Fibroblast of lung (primary cell): ENCODE measurements around the gene ZNF740. TPM values are rescaled to one million over a fixed set of nuclear protein-coding genes. Genes with fewer than 3 reads are reported as not detected.

Experiments
- DNase-seq, 2 donors: peaks; one replicate each; pipeline versions ENCODE4 v3.0.0 to v3.0.0-alpha.2; 2010; ENCODE audit warnings: low read depth in 2 of 2
- H2AFZ ChIP-seq: 2 replicates; pipeline ENCODE4 v1.5.1; 2012; ENCODE audit warnings: low read length, control low read depth, inconsistent platforms
- H3K27ac ChIP-seq: 2 replicates; pipeline ENCODE4 v1.5.1; 2011; ENCODE audit warnings: low read length, control low read depth; ENCODE audit not compliant: insufficient read depth
- H3K27me3 ChIP-seq: 2 replicates; pipeline ENCODE4 v1.5.1; 2011; ENCODE audit warnings: mild to moderate bottlenecking, low read length; ENCODE audit not compliant: control insufficient read depth, insufficient read depth
- H3K36me3 ChIP-seq: 2 replicates; pipeline ENCODE4 v1.5.1; 2011; ENCODE audit warnings: low read length; ENCODE audit not compliant: control insufficient read depth, insufficient read depth
- H3K4me1 ChIP-seq: 2 replicates; pipeline ENCODE4 v1.5.1; 2011; ENCODE audit warnings: low read length; ENCODE audit not compliant: control insufficient read depth, insufficient read depth; ENCODE audit errors: extremely low read depth
- H3K4me2 ChIP-seq: 2 replicates; pipeline ENCODE4 v1.5.1; 2011; ENCODE audit warnings: low read length, control low read depth; ENCODE audit not compliant: insufficient read depth; ENCODE audit errors: extremely low read depth
- H3K4me3 ChIP-seq, 4 experiments: fragments of 200-600 bp in 1 of 4; sonication (generic) in 1 of 4; replicated peaks in 1 of 4; 2 replicates each; pipeline ENCODE4 v1.5.1; 2011 to 2016; ENCODE audit warnings: low read length in 4 of 4, low read depth in 3 of 4, mild to moderate bottlenecking in 3 of 4, control low read depth in 2 of 4, inconsistent platforms in 1 of 4, mixed read lengths in 1 of 4; ENCODE audit not compliant: insufficient read depth in 1 of 4; ENCODE audit errors: control extremely low read depth in 1 of 4
- H3K79me2 ChIP-seq: 2 replicates; pipeline ENCODE4 v1.5.1; 2012; ENCODE audit warnings: mild to moderate bottlenecking, low read length, inconsistent platforms; ENCODE audit not compliant: control insufficient read depth, insufficient read depth
- H3K9ac ChIP-seq: 2 replicates; pipeline ENCODE4 v1.5.1; 2011; ENCODE audit warnings: mild to moderate bottlenecking, low read length, control low read depth; ENCODE audit not compliant: insufficient read depth
- H3K9me3 ChIP-seq: 2 replicates; pipeline ENCODE4 v1.5.1; 2012; ENCODE audit warnings: low read depth, low read length; ENCODE audit not compliant: control insufficient read depth, insufficient read depth
- H4K20me1 ChIP-seq: 2 replicates; pipeline ENCODE4 v1.5.1; 2011; ENCODE audit warnings: low read length; ENCODE audit not compliant: control insufficient read depth, insufficient read depth; ENCODE audit errors: extremely low read depth
- EZH2 ChIP-seq: IDR thresholded peaks from 2 replicates; pipeline ENCODE4 v1.5.1; 2012; ENCODE audit warnings: low read length, control low read depth, mild to moderate bottlenecking; ENCODE audit errors: missing control alignments
- polyA plus RNA-seq, 2 donors: library from polyadenylated mRNA; depleted of rRNA in 1 of 2; stranded (reverse) in 1 of 2; unstranded in 1 of 2; fragments of >200 nt; gene quantifications; 2 replicates each; pipeline ENCODE4 v1.2.1, GENCODE V29; 2011 to 2012; ENCODE audit warnings: missing spikeins in 1 of 2
- total RNA-seq: library from RNA; depleted of rRNA; stranded (reverse); fragments of >200 nt; gene quantifications from 2 replicates; pipeline ENCODE4 v1.2.1, GENCODE V29; 2014
- TF ChIP-seq, protein P1 (sequence below), 2 donors: IDR thresholded peaks in 1 of 2; conservative IDR thresholded peaks in 1 of 2; 1 replicate in 1 of 2; 2 replicates in 1 of 2; pipeline ENCODE4 v1.5.1; 2011 to 2012; ENCODE audit warnings: low read length in 2 of 2, control low read depth in 1 of 2, inconsistent platforms in 1 of 2, low read depth in 1 of 2, mild to moderate bottlenecking in 1 of 2

ZNF740 gene
- total and polyA plus RNA-seq, 2 donors (not counting 1 experiment from before 2014, with no cell fraction given): 10.6 to 16.8 TPM

GRCh38 chr12:53241623-53242412 lies 61.3 kb downstream of the ZNF740 start:
- H3K4me3 ChIP-seq: no peak overlapping the region
- H3K9ac ChIP-seq: no peak overlapping the region
- no peak overlapping the region for H3K27ac ChIP-seq
- H3K4me2 ChIP-seq: no peak overlapping the region
- H2AFZ ChIP-seq: no peak overlapping the region
- DNase-seq: no peak
- no peaks in the 10 kb centered on the region for H3K79me2 ChIP-seq
- H3K9me3 ChIP-seq: no peaks in the 10 kb centered on the region
- H4K20me1 ChIP-seq: no peaks in the 10 kb centered on the region
- TF ChIP-seq, protein P1, sequence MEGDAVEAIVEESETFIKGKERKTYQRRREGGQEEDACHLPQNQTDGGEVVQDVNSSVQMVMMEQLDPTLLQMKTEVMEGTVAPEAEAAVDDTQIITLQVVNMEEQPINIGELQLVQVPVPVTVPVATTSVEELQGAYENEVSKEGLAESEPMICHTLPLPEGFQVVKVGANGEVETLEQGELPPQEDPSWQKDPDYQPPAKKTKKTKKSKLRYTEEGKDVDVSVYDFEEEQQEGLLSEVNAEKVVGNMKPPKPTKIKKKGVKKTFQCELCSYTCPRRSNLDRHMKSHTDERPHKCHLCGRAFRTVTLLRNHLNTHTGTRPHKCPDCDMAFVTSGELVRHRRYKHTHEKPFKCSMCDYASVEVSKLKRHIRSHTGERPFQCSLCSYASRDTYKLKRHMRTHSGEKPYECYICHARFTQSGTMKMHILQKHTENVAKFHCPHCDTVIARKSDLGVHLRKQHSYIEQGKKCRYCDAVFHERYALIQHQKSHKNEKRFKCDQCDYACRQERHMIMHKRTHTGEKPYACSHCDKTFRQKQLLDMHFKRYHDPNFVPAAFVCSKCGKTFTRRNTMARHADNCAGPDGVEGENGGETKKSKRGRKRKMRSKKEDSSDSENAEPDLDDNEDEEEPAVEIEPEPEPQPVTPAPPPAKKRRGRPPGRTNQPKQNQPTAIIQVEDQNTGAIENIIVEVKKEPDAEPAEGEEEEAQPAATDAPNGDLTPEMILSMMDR (conservative IDR thresholded peaks at IDR 0.05 in 1 of 2, IDR thresholded peaks at IDR 0.05 in 1 of 2; ENCODE audit: low read depth in 1 of 2, low read length in 2 of 2): no peak
- TF ChIP-seq EZH2: no peak
- H3K27me3 ChIP-seq: peaks cover 33% of the 10 kb centered on the region
- H3K4me1 ChIP-seq: no peaks in the 10 kb centered on the region
- no peaks in the 10 kb centered on the region for H3K36me3 ChIP-seq

DNA sequence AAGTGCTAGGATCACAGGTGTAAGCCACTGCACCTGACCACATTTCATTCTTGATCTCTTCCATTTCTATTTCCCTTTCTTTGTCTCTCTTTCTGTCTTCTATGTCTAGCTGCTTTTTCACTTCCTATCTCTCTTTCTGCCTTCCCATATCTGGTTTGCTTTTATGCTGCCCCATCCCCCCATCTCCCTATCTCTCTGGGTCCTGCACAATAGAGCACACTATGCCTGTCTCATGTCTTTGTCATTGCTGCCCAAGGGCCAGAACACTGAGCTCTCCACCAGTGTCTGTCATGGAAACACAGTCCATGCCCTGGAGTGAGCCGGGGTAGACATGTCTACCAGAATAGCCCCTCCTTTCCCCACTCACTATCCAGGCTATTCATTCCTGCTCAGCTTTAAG lies 63.8 kb downstream of the ZNF740 start:
- no peak for DNase-seq
- H3K27me3 ChIP-seq: peaks cover 30% of the 10 kb centered on the region
- no peak overlapping the region for H3K9ac ChIP-seq
- H3K27ac ChIP-seq: no peak overlapping the region
- no peaks in the 10 kb centered on the region for H3K79me2 ChIP-seq
- no peak overlapping the region for H3K4me2 ChIP-seq
- H3K4me1 ChIP-seq: no peaks in the 10 kb centered on the region
- no peak overlapping the region for H3K4me3 ChIP-seq
- no peak for TF ChIP-seq EZH2
- TF ChIP-seq, protein P1 (conservative IDR thresholded peaks at IDR 0.05 in 1 of 2, IDR thresholded peaks at IDR 0.05 in 1 of 2; ENCODE audit: low read depth in 1 of 2, low read length in 2 of 2): no peak
- no peaks in the 10 kb centered on the region for H3K36me3 ChIP-seq
- H4K20me1 ChIP-seq: no peaks in the 10 kb centered on the region
- H3K9me3 ChIP-seq: no peaks in the 10 kb centered on the region
- no peak overlapping the region for H2AFZ ChIP-seq

Other genes starting within 250 kb of the ZNF740 start
- gene KRT18, start 231.6 kb upstream of the ZNF740 start, total RNA-seq: 1.2 and 3.1 TPM in 2 replicates
- gene KRT18, start 231.6 kb upstream of the ZNF740 start, polyA plus RNA-seq: 11.8 and 88.0 TPM in 2 replicates
- 1,180 and 1,819 TPM in 2 replicates for gene EIF4B, start 174.3 kb upstream of the ZNF740 start, total RNA-seq
- gene EIF4B, start 174.3 kb upstream of the ZNF740 start, polyA plus RNA-seq: 380 and 466 TPM in 2 replicates
- 52.4 and 60.6 TPM in 2 replicates for gene TNS2, start 130.7 kb upstream of the ZNF740 start, total RNA-seq
- gene TNS2, start 130.7 kb upstream of the ZNF740 start, polyA plus RNA-seq: 35.3 and 45.5 TPM in 2 replicates
- 13.9 and 18.2 TPM in 2 replicates for gene SPRYD3, start 101.3 kb upstream of the ZNF740 start, total RNA-seq
- gene SPRYD3, start 101.3 kb upstream of the ZNF740 start, polyA plus RNA-seq: 23.3 and 27.7 TPM in 2 replicates
- 592 and 973 TPM in 2 replicates for gene IGFBP6, start 83.1 kb upstream of the ZNF740 start, total RNA-seq
- gene IGFBP6, start 83.1 kb upstream of the ZNF740 start, polyA plus RNA-seq: 229 and 274 TPM in 2 replicates
- under 0.01 TPM in 1 of 2 replicates, not detected in the other for gene SOAT2, start 77.2 kb upstream of the ZNF740 start, total RNA-seq
- 0.12 TPM in 1 of 2 replicates, not detected in the other for gene SOAT2, start 77.2 kb upstream of the ZNF740 start, polyA plus RNA-seq
- gene CSAD, start 203 bp downstream of the ZNF740 start, total RNA-seq: 6.4 and 10.1 TPM in 2 replicates
- gene CSAD, start 203 bp downstream of the ZNF740 start, polyA plus RNA-seq: 6.9 and 7.8 TPM in 2 replicates
- 0.26 and 0.50 TPM in 2 replicates for gene ITGB7, start 26.5 kb downstream of the ZNF740 start, total RNA-seq
- gene ITGB7, start 26.5 kb downstream of the ZNF740 start, polyA plus RNA-seq: 0.15 and 0.20 TPM in 2 replicates
- gene RARG, start 51.5 kb downstream of the ZNF740 start, total RNA-seq: 26.7 and 51.4 TPM in 2 replicates
- 26.9 and 30.4 TPM in 2 replicates for gene RARG, start 51.5 kb downstream of the ZNF740 start, polyA plus RNA-seq
- 0.26 and 1.8 TPM in 2 replicates for gene ESPL1, start 87.6 kb downstream of the ZNF740 start, total RNA-seq
- gene ESPL1, start 87.6 kb downstream of the ZNF740 start, polyA plus RNA-seq: 1.4 and 5.8 TPM in 2 replicates
- gene PFDN5, start 114.8 kb downstream of the ZNF740 start, total RNA-seq: 735 and 788 TPM in 2 replicates
- gene PFDN5, start 114.8 kb downstream of the ZNF740 start, polyA plus RNA-seq: 977 and 1,007 TPM in 2 replicates
- gene MYG1, start 119.0 kb downstream of the ZNF740 start, total RNA-seq: 52.0 and 55.7 TPM in 2 replicates
- 40.8 and 52.2 TPM in 2 replicates for gene MYG1, start 119.0 kb downstream of the ZNF740 start, polyA plus RNA-seq
- gene AAAS, start 140.9 kb downstream of the ZNF740 start, total RNA-seq: 29.5 and 37.8 TPM in 2 replicates
- gene AAAS, start 140.9 kb downstream of the ZNF740 start, polyA plus RNA-seq: 34.2 and 50.4 TPM in 2 replicates
- gene SP7, start 155.6 kb downstream of the ZNF740 start, total RNA-seq: not detected in 2 replicates
- not detected in 2 replicates for gene SP7, start 155.6 kb downstream of the ZNF740 start, polyA plus RNA-seq
- gene SP1, start 199.5 kb downstream of the ZNF740 start, total RNA-seq: 31.3 and 35.3 TPM in 2 replicates
- 38.9 and 42.0 TPM in 2 replicates for gene SP1, start 199.5 kb downstream of the ZNF740 start, polyA plus RNA-seq
- gene AMHR2, start 243.1 kb downstream of the ZNF740 start, total RNA-seq: not detected in 2 replicates
- gene AMHR2, start 243.1 kb downstream of the ZNF740 start, polyA plus RNA-seq: not detected in 2 replicates